Calu3 (cell line): Measurements from ENCODE around the gene CCDC39. TPM values are rescaled to one million over a fixed set of nuclear protein-coding genes. Genes with fewer than 3 reads are reported as not detected.

ENCODE experiments used
- BruUV-seq: library from RNA; stranded (reverse); fragments of 400-500 nt; replicated peaks from 2 replicates; lab custom pipeline; 2021; lab: Mats Ljungman, UMichigan
- CTCF ChIA-PET: fragments of 300-600 bp; sonication (Branson Sonifier 250); formaldehyde crosslinking; loops from one replicate; lab custom pipeline; 2022; ENCODE audit warnings: antibody characterized with exemption; lab: Charles Lee
- DNase-seq: peaks from one replicate; pipeline ENCODE4 v3.0.0; 2022
- H3K27ac Mint-ChIP-seq: one replicate; pipeline ENCODE4 v1.8.0; 2022; ENCODE audit warnings: mixed read lengths; ENCODE audit not compliant: unreplicated experiment
- H3K27me3 Mint-ChIP-seq: one replicate; pipeline ENCODE4 v1.8.0; 2022; ENCODE audit warnings: mixed read lengths; ENCODE audit not compliant: unreplicated experiment
- H3K36me3 Mint-ChIP-seq: one replicate; pipeline ENCODE4 v1.8.0; 2022; ENCODE audit warnings: mild to moderate bottlenecking, moderate library complexity, mixed read lengths; ENCODE audit not compliant: insufficient read depth, unreplicated experiment
- H3K4me1 Mint-ChIP-seq: one replicate; pipeline ENCODE4 v1.8.0; 2022; ENCODE audit warnings: mild to moderate bottlenecking, low read depth, mixed read lengths; ENCODE audit not compliant: unreplicated experiment
- H3K4me3 Mint-ChIP-seq: one replicate; pipeline ENCODE4 v1.8.0; 2022; ENCODE audit warnings: mild to moderate bottlenecking, low read depth, moderate library complexity, mixed read lengths; ENCODE audit not compliant: unreplicated experiment
- H3K9me3 Mint-ChIP-seq: one replicate; pipeline ENCODE4 v1.8.0; 2022; ENCODE audit warnings: low read depth, mixed read lengths; ENCODE audit not compliant: unreplicated experiment
- intact Hi-C: fragments of 100-400 bp; cut with micrococcal nuclease; formaldehyde crosslinking; loops from one replicate; pipeline ENCODE4 v1.10.0; 2022; ENCODE audit not compliant: unreplicated experiment
- total RNA-seq: library from RNA; stranded (reverse); gene quantifications from 2 replicates; pipeline ENCODE4 v1.2.3, GENCODE V29; 2022
- TF ChIP-seq, protein P1 (sequence below): fragments of 200-600 bp; IDR thresholded peaks from one replicate; pipeline ENCODE4 v1.8.0; 2022; ENCODE audit warnings: antibody characterized with exemption; ENCODE audit not compliant: unreplicated experiment

CCDC39 gene
- total RNA-seq, 1 experiment from 2014 or later = not detected

DNA sequence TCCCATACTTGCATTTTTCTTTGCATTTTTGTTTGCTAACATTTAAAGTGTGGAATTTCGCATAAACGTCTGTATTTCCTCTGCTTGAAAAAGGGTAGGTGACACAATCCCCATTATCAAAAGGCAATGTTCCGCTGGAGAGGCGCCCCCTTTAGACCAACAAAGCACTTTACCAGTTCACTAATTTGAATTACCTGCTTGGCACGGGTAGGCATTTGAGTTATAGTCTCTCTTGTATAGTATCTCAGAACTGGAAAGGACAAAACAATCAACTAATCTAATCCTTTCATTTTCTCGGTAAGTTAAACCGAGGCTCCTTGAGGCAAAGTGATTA lies 775 bp upstream of the CCDC39 start:
- intact Hi-C loops = no loop called here
- H3K4me1 Mint-ChIP-seq = peaks cover 11% of the 10 kb centered on the region

GRCh38 chr3:180678231-180678630 lies 1.1 kb downstream of the CCDC39 start:
- no peak for DNase-seq
- Mint-ChIP-seq H3K36me3 (peaks cover 17% of the 10 kb centered on the region), H3K27me3 (peaks cover 46% of the 10 kb centered on the region), H3K4me3 (no peak overlapping the region), H3K9me3 (peaks cover 4% of the 10 kb centered on the region), H3K27ac (no peak overlapping the region), H3K4me1 (peaks cover 11% of the 10 kb centered on the region)
- intact Hi-C loops = no loop called here
- TF ChIP-seq, protein P1, sequence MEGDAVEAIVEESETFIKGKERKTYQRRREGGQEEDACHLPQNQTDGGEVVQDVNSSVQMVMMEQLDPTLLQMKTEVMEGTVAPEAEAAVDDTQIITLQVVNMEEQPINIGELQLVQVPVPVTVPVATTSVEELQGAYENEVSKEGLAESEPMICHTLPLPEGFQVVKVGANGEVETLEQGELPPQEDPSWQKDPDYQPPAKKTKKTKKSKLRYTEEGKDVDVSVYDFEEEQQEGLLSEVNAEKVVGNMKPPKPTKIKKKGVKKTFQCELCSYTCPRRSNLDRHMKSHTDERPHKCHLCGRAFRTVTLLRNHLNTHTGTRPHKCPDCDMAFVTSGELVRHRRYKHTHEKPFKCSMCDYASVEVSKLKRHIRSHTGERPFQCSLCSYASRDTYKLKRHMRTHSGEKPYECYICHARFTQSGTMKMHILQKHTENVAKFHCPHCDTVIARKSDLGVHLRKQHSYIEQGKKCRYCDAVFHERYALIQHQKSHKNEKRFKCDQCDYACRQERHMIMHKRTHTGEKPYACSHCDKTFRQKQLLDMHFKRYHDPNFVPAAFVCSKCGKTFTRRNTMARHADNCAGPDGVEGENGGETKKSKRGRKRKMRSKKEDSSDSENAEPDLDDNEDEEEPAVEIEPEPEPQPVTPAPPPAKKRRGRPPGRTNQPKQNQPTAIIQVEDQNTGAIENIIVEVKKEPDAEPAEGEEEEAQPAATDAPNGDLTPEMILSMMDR = no peak
- no TSS peak for BruUV-seq
- CTCF ChIA-PET = interaction anchor here (0.7 to 1.8 kb wide), 5 partner anchors 17 to 1135 kb away, joined by 3 to 6 read pairs (median 3); no protein-coding TSS in a partner anchor

More for the DNA sequence above, 775 bp upstream of the CCDC39 start:
- H3K27ac Mint-ChIP-seq = peak overlapping the region; percentile 72
- no TSS peak for BruUV-seq
- TF ChIP-seq, protein P1 = peak; percentile 84
- H3K36me3 Mint-ChIP-seq = peaks cover 17% of the 10 kb centered on the region
- peaks cover 48% of the 10 kb centered on the region for H3K27me3 Mint-ChIP-seq
- peaks cover 4% of the 10 kb centered on the region for H3K9me3 Mint-ChIP-seq
- peak; percentile 63 for DNase-seq
- CTCF ChIA-PET = no interaction called here
- peak overlapping the region; percentile 86 for H3K4me3 Mint-ChIP-seq

- TF ChIP-seq, protein P1 = no peak
- no TSS peak for BruUV-seq
- Mint-ChIP-seq H3K4me3 (no peak overlapping the region), H3K27me3 (no peaks in the 10 kb centered on the region), H3K36me3 (no peaks in the 10 kb centered on the region), H3K4me1 (peaks cover 7% of the 10 kb centered on the region), H3K9me3 (no peaks in the 10 kb centered on the region), H3K27ac (no peak overlapping the region)
- no peak for DNase-seq
- CTCF ChIA-PET = interaction anchor here (0.9 kb wide), 1 partner anchor 17 kb away, joined by 3 read pairs; no protein-coding TSS in a partner anchor
- intact Hi-C loops = no loop called here
These were observed 17.8 kb downstream of the CCDC39 start for GRCh38 chr3:180661444-180661843.

GRCh38 chr3:180657094-180657493 lies 22.2 kb downstream of the CCDC39 start:
- TF ChIP-seq, protein P1 = no peak
- no TSS peak for BruUV-seq
- H3K36me3 Mint-ChIP-seq = no peaks in the 10 kb centered on the region

More at GRCh38 chr3:180657094-180657493, 22.2 kb downstream of the CCDC39 start:
- intact Hi-C loops = no loop called here
- Mint-ChIP-seq H3K4me1 (peaks cover 7% of the 10 kb centered on the region), H3K9me3 (no peaks in the 10 kb centered on the region), H3K4me3 (no peak overlapping the region), H3K27ac (no peak overlapping the region), H3K27me3 (no peaks in the 10 kb centered on the region)
- CTCF ChIA-PET = no interaction called here
- no peak for DNase-seq
